K562 (cell line): ENCODE results near the gene KAZN. TPM values are rescaled to one million over a fixed set of nuclear protein-coding genes. Genes with fewer than 3 reads are reported as not detected.

Experiments used
- ATAC-seq: fragments of 200-7000 bp; cut with Tn5 transposase; 3 replicates; pipeline ENCODE4 v1.9.1; 2020; ENCODE audit warnings: moderate library complexity
- BruUV-seq: library from RNA; stranded (reverse); fragments of 400-500 nt; replicated peaks from 2 replicates; lab custom pipeline; 2021; lab: Mats Ljungman, UMichigan
- CTCF ChIA-PET: fragments of 300-600 bp; formaldehyde crosslinking; extraction: SDS; loops from one replicate; lab custom pipeline; 2021; ENCODE audit warnings: low intra/inter-chr PET ratio; lab: Yijun Ruan, JAX
- POLR2A ChIA-PET: fragments of 300-600, 350-650 bp; sonication (Branson Sonifier 250); formaldehyde crosslinking; extraction: SDS; loops from one replicate; lab custom pipeline; 2021; ENCODE audit warnings: antibody characterized with exemption, inconsistent platforms; lab: Yijun Ruan, JAX
- DNase-seq, 4 experiments: peaks; one replicate each; pipeline versions ENCODE4 v3.0.0 to v3.0.0-alpha.2; 2011 to 2018; ENCODE audit warnings: low spot score in 3 of 4, mixed read lengths in 3 of 4; ENCODE audit errors: extremely low read depth in 1 of 4
- FAIRE-seq: peaks from 2 replicates; lab custom pipeline; 2011; peaks lifted over from hg19 to GRCh38; lab: Jason Lieb, UNC
- H2AFZ ChIP-seq: 2 replicates; pipeline ENCODE4 v1.6.0; 2011; ENCODE audit warnings: low read depth, low read length, control low read depth, inconsistent platforms
- H3K27ac ChIP-seq: fragments of 200-600 bp; 3 replicates; pipeline ENCODE4 v1.8.0; 2011; ENCODE audit warnings: low read depth, mild to moderate bottlenecking, control low read depth, inconsistent platforms, low read length, moderate library complexity, mixed read lengths; ENCODE audit errors: extremely low read depth
- H3K27me3 ChIP-seq, 2 experiments: fragments of 300-600 bp in 1 of 2; 2 replicates in 1 of 2; 3 replicates in 1 of 2; pipeline versions ENCODE4 v1.6.0 to v1.8.0; 2011; ENCODE audit warnings: inconsistent platforms in 2 of 2, low read length in 2 of 2, mild to moderate bottlenecking in 1 of 2, mixed read lengths in 1 of 2, moderate library complexity in 1 of 2; ENCODE audit not compliant: control insufficient read depth in 2 of 2, insufficient read depth in 2 of 2
- H3K36me3 ChIP-seq: fragments of 300-600 bp; 3 replicates; pipeline ENCODE4 v1.8.0; 2011; ENCODE audit warnings: mild to moderate bottlenecking, low read length, inconsistent platforms; ENCODE audit not compliant: control insufficient read depth, insufficient read depth
- H3K4me1 ChIP-seq, 2 experiments: fragments of 200-600 bp in 1 of 2; replicated peaks in 1 of 2; 2 replicates in 1 of 2; 3 replicates in 1 of 2; pipeline versions ENCODE4 v1.5.1 to v1.8.0; 2011; ENCODE audit warnings: inconsistent platforms in 2 of 2, low read length in 2 of 2, mild to moderate bottlenecking in 1 of 2, mixed read lengths in 1 of 2, moderate library complexity in 1 of 2; ENCODE audit not compliant: control insufficient read depth in 2 of 2, insufficient read depth in 2 of 2
- H3K4me2 ChIP-seq: 2 replicates; pipeline ENCODE4 v1.6.1; 2011; ENCODE audit warnings: low read length, control low read depth, inconsistent platforms, mixed read lengths; ENCODE audit not compliant: insufficient read depth
- H3K4me3 ChIP-seq: fragments of 200-600 bp; sonication (generic), shearing (Covaris generic); 2 replicates; pipeline ENCODE4 v1.5.1; 2016; ENCODE audit warnings: control low read depth, inconsistent platforms
- H3K79me2 ChIP-seq: fragments of 200-600 bp; 3 replicates; pipeline ENCODE4 v1.8.0; 2011; ENCODE audit warnings: low read length, inconsistent platforms; ENCODE audit not compliant: control insufficient read depth, insufficient read depth
- H3K9ac ChIP-seq, 2 experiments: 2 replicates each; pipeline versions ENCODE4 v1.6.0 to v1.6.1; 2011; ENCODE audit warnings: low read depth in 2 of 2, low read length in 2 of 2, control low read depth in 1 of 2, inconsistent platforms in 1 of 2, mild to moderate bottlenecking in 1 of 2, mixed read lengths in 1 of 2; ENCODE audit not compliant: insufficient read depth in 1 of 2
- H3K9me1 ChIP-seq: one replicate; pipeline ENCODE4 v1.6.0; 2011; ENCODE audit warnings: inconsistent platforms, mild to moderate bottlenecking, low read length, moderate library complexity; ENCODE audit not compliant: control insufficient read depth, insufficient read depth
- H3K9me3 ChIP-seq: replicated peaks from 2 replicates; pipeline ENCODE4 v1.5.1; 2011; ENCODE audit warnings: low read depth, low read length, inconsistent platforms; ENCODE audit not compliant: control insufficient read depth, insufficient read depth
- H4K20me1 ChIP-seq: replicated peaks from 2 replicates; pipeline ENCODE4 v1.6.1; 2011; ENCODE audit warnings: low read length, inconsistent platforms, mixed read lengths; ENCODE audit not compliant: control insufficient read depth, insufficient read depth
- CXXC5 ChIP-seq: fragments of 250-450 bp; sonication (Bioruptor Pico); IDR thresholded peaks from 2 replicates; pipeline ENCODE4 v1.8.0; 2022; ENCODE audit warnings: inconsistent platforms, mild to moderate bottlenecking, moderate library complexity
- KLF13 ChIP-seq: fragments of 450-650 bp; IDR thresholded peaks from 2 replicates; pipeline ENCODE4 v1.6.1; 2016; ENCODE audit warnings: missing genetic modification characterization, low read depth, mild to moderate bottlenecking, missing compliant biosample characterization, moderate library complexity, borderline replicate concordance
- MXI1 ChIP-seq: IDR thresholded peaks from 2 replicates; pipeline ENCODE4 v1.6.1; 2011; ENCODE audit warnings: low read depth, mild to moderate bottlenecking, improper control_type of control experiment, low read length
- NFIC ChIP-seq: fragments of 450-650 bp; IDR thresholded peaks from 2 replicates; pipeline ENCODE4 v1.6.1; 2017; ENCODE audit warnings: mild to moderate bottlenecking, inconsistent platforms
- NR2F6 ChIP-seq: fragments of 450-650 bp; formaldehyde crosslinking; IDR thresholded peaks from 2 replicates; pipeline ENCODE4 v1.4.0; 2020; ENCODE audit warnings: mild to moderate bottlenecking
- PRMT5 ChIP-seq: sonication (generic); formaldehyde crosslinking; IDR thresholded peaks from 2 replicates; pipeline ENCODE4 v1.5.0; 2020; ENCODE audit warnings: missing genetic modification reagents
- RBM25 ChIP-seq: fragments of 200-400 bp; formaldehyde crosslinking; IDR thresholded peaks from 2 replicates; pipeline ENCODE4 v1.6.1; 2018; ENCODE audit warnings: low read length, low read depth, moderate library complexity; ENCODE audit not compliant: severe bottlenecking
- TAF7 ChIP-seq: fragments of 450-650 bp; IDR thresholded peaks from 2 replicates; pipeline ENCODE4 v1.6.1; 2016; ENCODE audit warnings: missing genetic modification characterization, missing compliant biosample characterization
- TRIM28 ChIP-seq: fragments of 450-650 bp; IDR thresholded peaks from 2 replicates; pipeline ENCODE4 v1.6.1; 2017
- ZNF134 ChIP-seq: fragments of 250-450 bp; sonication (Bioruptor Pico); conservative IDR thresholded peaks from 2 replicates; pipeline ENCODE4 v1.4.0; 2020
- ZNF212 ChIP-seq: fragments of 450-650 bp; formaldehyde crosslinking; IDR thresholded peaks from 2 replicates; pipeline ENCODE4 v1.4.0; 2020; ENCODE audit warnings: mild to moderate bottlenecking
- ZNF507 ChIP-seq: conservative IDR thresholded peaks from 2 replicates; pipeline ENCODE4 v1.6.1; 2017; ENCODE audit warnings: missing genetic modification characterization, missing compliant biosample characterization
- WGBS: fragments of 100-300 bp; shearing (Covaris generic); methylation state at CpG from one replicate; pipeline ENCODE4 v1.1.6; 2016; ENCODE audit warnings: low coverage, mixed read lengths; ENCODE audit not compliant: insufficient coverage; ENCODE audit errors: missing lambda C conversion rate; 5-methylcytosine and 5-hydroxymethylcytosine counted together
- in situ Hi-C: fragments of 300-500 bp; cut with MboI; formaldehyde crosslinking; loops from 4 replicates; pipeline ENCODE4 v1.15.0; 2018; ENCODE audit warnings: inconsistent platforms, mixed read lengths
- intact Hi-C: fragments of 100-400 bp; cut with micrococcal nuclease; formaldehyde crosslinking; loops from 2 replicates; pipeline ENCODE4 v1.14.2; 2022
- polyA plus RNA-seq, 8 experiments: library from polyadenylated mRNA; depleted of rRNA in 4 of 8; stranded (reverse) in 5 of 8; unstranded in 3 of 8; fragments of >200 nt; fragmentation: Nextera tagmentation in 2 of 8; fragmentation: Illumina TruSeq in 1 of 8; extraction: Ambion mirVana in 2 of 8; extraction: Trizol in 1 of 8; gene quantifications; 2 replicates each; pipeline versions ENCODE4 v1.2.1 to v1.2.3, GENCODE V29; 2011 to 2014; ENCODE audit warnings: inconsistent platforms in 1 of 8, missing spikeins in 1 of 8
- total RNA-seq, 7 experiments: library from RNA; depleted of rRNA in 6 of 7; stranded (reverse); fragments of >200 nt in 6 of 7; fragmentation: Illumina TruSeq in 2 of 7; extraction: Trizol in 2 of 7; gene quantifications; 2 replicates each; pipeline versions ENCODE4 v1.2.1 to v1.2.3, GENCODE V29; 2011 to 2021; ENCODE audit warnings: low replicate concordance in 1 of 7

KAZN gene
- total and polyA plus RNA-seq, 9 of the 15 experiments (the other 6 are each of a cell fraction or from before 2014, with no cell fraction given), result 2.1 to 21.6 (median 5.4) TPM

DNA sequence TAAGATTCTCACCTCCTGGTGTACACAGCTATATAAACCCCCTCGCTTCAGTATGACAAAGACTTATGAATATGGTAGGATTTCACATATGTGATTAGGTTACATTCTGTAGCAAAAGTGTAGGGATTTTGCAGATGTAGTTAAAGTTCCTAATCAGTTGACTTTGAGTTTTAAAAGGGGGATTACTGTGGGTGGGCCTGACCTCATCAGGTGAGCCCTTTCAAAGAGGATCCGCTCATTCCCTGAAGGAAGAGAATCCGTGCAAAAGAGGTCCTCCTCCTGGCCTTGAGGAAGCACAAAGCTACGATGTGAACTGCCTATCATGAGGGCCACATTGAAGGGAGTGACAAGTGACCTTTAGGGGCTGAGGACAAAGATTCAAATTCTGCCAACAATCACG, 30.6 kb upstream of the KAZN start:
- in situ Hi-C loops (no loop called here), intact Hi-C loops (no loop called here)
- no peaks in the 10 kb centered on the region for H3K9me1 ChIP-seq
- no peaks in the 10 kb centered on the region for H3K27me3 ChIP-seq
- no peaks in the 10 kb centered on the region for H3K36me3 ChIP-seq
- no peak overlapping the region for H3K27ac ChIP-seq
- no peaks in the 10 kb centered on the region for H4K20me1 ChIP-seq
- ChIA-PET CTCF (interaction anchor here (0.5 kb wide), 1 partner anchor 466 kb away, joined by 3 read pairs; no protein-coding TSS in a partner anchor), POLR2A (no interaction called here)
- H3K4me2 ChIP-seq, result no peak overlapping the region
- H3K4me3 ChIP-seq, result no peak overlapping the region
- DNase-seq, result no peak
- H3K4me1 ChIP-seq, result no peaks in the 10 kb centered on the region
- no peak for FAIRE-seq
- peak; percentile 40 for TF ChIP-seq RBM25
- no peak for TF ChIP-seq CXXC5 (CRISPR knock-in tag)
- TF ChIP-seq MXI1, result no peak
- TF ChIP-seq ZNF134, result peak; percentile 95
- TF ChIP-seq PRMT5 (CRISPR knock-in tag), result no peak
- no peak for TF ChIP-seq ZNF212 (CRISPR knock-in tag)
- peak; percentile 72 for TF ChIP-seq ZNF507
- TF ChIP-seq NFIC, result no peak
- TF ChIP-seq TRIM28, result no peak
- no peak for TF ChIP-seq KLF13 (tag)
- no peak for TF ChIP-seq NR2F6
- no peak for TF ChIP-seq TAF7 (tag)
- BruUV-seq, result no TSS peak
- H2AFZ ChIP-seq, result no peak overlapping the region
- no peak overlapping the region for H3K9ac ChIP-seq
- H3K9me3 ChIP-seq, result no peaks in the 10 kb centered on the region
- 26% methylated on average over 5 of the region's 5 CpGs for WGBS
- no peak for ATAC-seq
- H3K79me2 ChIP-seq, result no peaks in the 10 kb centered on the region
